Fibroblast of peridontal ligament (primary cell): ENCODE measurements around the gene RIC3.
A peak's percentile ranks its signal among the peaks of the same experiment; 100 is the strongest.

ENCODE experiments used
- DNase-seq: peaks from one replicate; pipeline ENCODE4 v3.0.0-alpha.2; 2010; ENCODE audit errors: extremely low read depth

Gene RIC3, protein sequence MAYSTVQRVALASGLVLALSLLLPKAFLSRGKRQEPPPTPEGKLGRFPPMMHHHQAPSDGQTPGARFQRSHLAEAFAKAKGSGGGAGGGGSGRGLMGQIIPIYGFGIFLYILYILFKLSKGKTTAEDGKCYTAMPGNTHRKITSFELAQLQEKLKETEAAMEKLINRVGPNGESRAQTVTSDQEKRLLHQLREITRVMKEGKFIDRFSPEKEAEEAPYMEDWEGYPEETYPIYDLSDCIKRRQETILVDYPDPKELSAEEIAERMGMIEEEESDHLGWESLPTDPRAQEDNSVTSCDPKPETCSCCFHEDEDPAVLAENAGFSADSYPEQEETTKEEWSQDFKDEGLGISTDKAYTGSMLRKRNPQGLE

DNA sequence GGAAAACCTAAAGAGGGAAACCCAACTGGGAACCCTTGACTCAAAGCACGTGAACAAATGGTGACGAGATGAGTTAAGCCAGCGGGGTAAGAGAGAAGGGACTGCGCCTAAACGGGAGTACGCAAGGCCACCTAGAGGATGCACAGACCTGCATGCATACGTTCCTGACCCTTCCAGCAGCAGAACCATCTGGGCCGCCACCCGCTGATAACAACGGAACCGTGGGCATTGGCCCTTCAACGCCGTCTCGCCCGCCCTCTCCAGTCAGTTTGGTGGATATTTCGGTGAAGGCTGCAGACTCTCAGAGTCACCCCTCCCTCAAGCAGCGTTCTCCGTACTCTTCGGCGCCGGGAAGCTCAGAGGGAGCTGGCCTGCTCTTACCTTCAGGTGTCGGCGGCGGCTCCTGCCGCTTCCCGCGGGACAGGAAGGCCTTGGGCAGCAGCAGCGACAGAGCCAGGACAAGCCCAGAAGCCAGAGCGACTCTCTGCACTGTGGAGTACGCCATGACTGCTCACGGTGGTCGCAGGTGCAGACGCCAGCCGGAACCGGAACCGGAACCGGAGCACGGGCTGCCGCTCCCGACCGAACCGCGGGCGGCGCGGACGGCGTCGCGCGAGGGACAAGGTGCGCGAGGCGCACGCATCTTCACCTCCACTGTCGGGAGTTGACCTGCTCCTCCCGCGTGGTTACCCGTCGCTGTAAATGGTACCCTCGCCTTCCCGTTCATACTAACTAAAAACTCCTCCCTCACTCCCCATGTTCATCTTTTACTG lies at the start of gene RIC3:
Gene RIC3, minus strand, starts transcription at position 541 of the 773 bp plus-strand sequence. Its CDS starts 36 bp downstream, at position 505.
- no peak for DNase-seq

DNA sequence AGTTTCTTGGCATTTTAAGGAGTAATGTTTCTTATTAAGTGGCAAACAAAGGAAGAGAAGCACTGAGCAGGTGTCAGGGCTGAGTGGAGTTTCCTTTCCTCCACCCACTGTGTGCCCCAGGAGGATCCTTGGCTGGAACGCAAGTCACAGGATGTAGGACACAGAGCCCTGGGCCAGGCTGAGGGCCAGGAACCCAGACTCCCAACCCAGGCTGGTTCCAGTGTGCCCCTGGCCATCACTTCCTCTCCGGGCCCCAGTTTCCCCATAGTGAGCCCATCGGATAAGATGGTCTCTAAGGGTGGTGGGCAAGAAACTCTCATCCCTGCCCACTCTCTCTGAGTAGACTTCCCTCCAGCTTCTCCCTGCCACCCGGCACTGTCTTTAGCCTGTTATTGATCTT lies 49.6 kb upstream of the RIC3 start:
- no peak for DNase-seq

DNA sequence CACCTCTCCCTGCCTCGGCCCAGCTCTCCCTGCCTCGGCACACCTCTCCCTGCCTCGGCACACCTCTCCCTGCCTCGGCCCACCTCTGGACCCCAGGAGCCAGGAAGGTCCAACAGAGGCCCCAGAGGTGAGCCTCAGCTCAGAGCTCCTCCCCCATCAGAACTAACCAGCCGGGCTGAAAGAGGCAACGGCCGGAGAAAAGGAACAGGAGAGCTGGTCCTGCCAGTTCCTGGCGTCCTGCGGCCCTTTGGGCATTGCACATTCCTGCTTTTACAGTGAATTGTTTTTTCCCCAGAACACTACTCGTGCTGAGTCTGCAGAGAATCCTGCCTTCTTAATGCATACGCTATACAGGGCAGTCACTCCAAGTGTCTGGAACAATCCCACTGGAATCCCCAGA lies 49.1 kb upstream of the RIC3 start:
- DNase-seq, result no peak

DNA sequence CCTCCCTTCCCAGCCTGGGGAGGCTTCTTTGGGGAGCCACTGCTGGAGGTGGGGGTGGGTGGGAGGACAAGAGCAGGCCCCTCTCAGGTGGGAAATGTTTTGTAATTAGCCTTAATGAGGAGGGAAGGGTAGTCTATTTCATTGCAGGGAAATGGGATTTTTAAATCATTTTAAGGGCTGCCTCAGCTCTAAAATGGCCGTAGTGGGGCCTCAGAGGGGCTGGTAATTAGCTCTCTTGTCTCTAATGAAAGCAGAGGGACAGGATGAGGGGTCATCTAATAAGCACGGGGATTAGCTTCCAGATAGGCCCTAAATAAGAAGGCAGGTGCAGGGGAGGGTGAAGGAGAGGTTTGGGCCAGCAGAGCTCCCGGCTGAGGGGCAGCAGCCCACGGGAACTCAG lies 48.3 kb upstream of the RIC3 start:
- DNase-seq, result no peak

DNA sequence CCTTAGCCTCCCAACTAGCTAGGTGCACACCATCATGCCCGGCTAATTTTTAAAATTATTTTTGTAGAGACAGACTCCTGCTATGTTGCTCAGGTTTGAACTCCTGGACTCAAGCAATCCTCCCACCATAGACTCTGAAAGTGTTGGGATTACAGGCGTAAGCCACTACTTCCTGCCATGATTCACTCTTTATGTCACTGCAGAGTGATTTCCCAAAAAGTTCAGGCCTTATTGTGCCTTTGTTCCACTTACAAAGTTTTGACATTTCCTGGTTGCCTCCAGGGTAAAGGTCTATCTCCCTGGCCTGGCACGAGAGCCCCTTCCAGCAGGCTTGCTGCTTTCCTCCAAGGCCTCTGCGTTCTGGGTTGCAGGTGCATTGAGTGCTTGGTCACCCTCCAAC lies 44.6 kb upstream of the RIC3 start:
- DNase-seq, result no peak

DNA sequence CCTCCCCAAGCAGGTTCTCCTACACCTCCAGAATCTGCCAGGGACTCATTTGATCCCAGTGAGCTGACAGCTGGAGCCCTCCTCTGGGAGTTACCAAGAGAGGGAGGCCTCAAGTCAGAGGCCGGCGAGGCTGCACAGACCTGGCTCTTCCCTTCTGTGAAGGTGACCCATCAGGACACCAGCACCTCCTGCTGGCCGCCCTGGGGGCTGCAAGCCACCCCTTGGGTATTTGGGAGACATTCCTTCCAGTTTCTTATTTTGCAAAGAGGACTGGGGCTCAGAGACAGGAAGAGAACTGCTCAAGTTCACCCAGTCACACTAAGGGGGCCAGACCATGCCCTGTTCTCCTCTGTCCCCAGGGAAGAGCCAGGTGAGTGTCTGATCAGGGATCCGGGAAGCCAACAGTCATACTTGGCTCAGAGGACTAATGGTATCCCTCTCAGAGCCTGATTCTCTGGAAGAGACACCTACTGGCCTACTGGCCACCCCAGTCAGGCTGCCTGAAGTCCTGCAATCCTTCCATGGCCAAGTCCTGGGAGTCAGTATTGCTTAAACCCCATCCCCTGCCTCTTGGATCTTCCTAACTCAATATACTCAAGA lies 40.5 kb upstream of the RIC3 start:
- no peak for DNase-seq

DNA sequence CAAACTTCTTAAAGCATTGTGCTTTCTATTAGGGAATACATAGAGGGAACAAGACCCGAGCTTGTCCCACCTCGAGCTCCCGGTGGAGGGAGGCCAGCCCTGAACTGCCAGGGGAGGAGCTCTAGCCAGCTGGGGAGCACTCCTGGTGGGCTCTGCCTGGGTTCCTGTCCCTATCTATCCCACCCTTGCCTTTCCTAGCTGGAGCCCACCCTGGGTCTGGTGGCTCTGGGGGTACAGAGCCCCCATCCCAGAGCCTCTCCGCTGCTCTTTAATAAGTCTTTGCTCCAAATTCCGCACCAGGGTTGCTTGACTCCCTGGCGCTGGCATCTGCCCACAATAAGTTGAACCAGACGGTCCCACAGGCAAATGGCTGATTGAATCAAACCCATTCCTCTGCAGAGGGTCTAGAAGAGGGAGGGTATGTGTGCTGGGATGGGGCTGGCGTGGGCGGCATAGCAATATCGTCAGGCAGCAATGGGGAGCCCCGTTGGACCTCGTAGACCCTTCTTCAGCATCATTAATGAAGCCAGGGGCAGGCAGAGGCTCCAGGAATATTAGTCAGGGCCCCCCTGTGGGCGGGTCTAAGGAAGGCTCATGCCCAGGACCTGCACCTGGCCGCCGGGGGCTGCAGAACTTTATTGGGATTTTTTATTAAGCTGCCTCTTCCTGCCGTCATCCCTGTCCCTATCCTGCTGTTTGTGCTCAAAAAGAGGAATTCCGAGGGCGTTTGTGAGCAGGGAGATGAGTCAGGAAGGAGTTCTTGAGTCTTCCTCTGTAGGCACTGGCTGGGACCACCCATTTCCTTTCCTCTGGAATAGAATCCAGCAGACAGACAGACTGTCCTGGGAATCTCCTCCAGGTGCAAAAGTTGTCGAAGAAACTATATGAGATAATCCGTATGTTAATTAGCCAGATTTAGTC lies 38.5 kb upstream of the RIC3 start:
- DNase-seq, result no peak

DNA sequence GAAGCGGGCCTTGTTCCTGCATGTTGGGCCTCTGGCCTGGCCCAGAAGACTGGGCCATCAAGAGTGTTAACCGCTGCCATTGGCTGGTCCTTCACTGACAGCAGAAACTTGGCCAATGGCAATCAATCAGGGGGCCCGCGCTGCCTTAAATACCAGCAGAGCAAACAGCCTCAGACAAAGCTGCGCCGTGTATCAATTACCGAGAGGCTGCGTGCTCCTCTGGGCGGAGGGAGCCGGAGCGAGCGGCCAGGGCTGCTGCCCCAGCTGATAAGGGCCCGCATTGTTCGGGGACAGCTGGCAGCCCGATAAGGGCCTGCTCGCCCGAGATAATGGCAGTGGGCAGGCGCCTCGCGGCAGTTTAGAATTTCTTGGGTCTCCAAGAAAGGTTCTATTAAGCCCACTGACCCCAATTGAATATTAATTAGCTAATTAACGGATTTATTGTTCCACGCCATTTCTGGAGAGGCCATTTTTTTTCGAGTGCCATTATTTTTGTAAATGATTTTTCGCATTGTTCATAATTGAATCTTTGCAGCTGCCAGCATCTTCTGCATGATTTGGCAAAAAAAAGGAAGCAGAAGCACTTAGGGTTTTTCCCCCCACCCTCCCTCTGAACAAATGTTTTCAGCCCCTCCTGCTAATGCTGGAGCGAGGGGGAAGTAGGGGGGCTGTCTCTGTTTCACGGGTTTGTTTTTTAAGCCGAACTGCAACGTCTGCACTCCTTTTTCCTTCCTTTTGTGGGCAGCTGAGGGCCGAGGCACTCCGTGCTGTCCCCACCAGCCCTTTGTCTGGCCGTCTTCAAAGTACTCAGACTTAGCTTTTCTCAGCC lies 37.6 kb upstream of the RIC3 start:
- DNase-seq, result no peak

DNA sequence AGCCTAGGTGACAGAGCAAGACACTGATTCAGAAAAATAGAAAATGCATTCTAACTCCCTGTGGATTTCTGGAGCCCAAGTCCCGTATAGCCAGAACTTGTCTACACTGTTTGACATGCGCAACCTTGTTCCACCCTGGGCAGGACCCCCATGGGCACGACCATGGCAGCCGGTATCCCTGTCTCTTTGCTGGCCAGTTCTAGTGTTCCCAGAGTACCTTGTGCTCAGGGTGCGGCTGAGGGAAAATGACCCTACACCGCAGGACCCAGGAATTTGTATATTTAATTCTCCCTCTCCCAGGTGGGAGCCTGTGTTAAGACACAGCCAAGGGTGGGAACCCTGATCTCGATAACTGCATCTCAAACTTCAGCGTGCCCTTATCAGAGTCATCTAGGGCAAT lies 36.7 kb upstream of the RIC3 start:
- no peak for DNase-seq

DNA sequence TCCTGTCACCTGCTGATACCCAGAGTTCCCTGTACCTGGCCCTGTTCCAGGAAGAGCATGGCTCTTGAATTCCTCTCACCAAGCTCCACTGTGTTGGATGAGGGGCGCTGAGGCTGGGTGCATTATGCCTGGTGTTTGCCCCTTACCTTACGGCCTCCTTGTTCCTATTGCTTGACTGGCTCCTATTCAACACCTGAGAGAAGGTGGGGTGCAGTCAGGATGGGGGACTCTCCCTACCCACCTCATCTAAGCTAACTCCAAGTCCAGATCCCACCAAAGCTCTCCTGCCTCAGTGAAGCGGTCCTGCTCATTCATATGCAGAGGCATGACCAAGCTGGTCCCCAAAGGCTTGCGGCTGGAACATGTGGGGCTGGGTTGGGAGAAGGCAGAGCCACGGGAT lies 35.8 kb upstream of the RIC3 start:
- DNase-seq, result no peak

DNA sequence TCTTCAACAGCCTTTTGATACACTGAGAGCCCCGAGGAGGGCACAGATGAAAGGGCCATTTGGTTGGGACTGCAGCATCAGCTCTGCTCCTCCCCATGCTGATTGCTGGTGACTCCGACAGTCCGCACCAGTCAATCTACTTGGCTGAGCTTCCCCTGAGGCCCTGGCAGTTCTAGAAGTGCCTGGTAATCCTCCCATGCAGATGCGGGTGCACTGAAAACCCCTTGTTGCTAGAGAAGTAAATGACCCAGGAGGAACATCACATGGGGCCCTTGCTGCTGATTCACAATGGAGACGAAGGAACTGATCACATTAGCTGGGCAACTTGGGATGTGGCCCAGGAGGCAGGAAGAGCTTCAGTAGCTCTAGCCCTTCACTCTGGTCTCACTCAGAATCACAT lies 35.2 kb upstream of the RIC3 start:
- no peak for DNase-seq

DNA sequence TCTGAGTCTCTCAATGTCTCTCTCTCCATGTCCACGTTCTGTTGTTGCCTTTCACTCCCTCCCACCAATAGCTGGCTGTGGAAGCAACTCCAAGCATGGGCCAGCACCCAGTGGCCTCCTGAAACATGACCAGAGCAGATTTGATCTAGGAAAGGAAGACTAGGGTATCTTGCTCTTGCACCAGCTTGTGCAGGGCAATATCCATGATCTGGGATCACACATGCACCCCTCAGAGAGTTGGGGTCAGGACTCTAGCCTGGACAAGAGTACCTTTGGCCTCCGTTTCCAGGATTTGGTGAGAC lies 34.5 kb upstream of the RIC3 start:
- no peak for DNase-seq

DNA sequence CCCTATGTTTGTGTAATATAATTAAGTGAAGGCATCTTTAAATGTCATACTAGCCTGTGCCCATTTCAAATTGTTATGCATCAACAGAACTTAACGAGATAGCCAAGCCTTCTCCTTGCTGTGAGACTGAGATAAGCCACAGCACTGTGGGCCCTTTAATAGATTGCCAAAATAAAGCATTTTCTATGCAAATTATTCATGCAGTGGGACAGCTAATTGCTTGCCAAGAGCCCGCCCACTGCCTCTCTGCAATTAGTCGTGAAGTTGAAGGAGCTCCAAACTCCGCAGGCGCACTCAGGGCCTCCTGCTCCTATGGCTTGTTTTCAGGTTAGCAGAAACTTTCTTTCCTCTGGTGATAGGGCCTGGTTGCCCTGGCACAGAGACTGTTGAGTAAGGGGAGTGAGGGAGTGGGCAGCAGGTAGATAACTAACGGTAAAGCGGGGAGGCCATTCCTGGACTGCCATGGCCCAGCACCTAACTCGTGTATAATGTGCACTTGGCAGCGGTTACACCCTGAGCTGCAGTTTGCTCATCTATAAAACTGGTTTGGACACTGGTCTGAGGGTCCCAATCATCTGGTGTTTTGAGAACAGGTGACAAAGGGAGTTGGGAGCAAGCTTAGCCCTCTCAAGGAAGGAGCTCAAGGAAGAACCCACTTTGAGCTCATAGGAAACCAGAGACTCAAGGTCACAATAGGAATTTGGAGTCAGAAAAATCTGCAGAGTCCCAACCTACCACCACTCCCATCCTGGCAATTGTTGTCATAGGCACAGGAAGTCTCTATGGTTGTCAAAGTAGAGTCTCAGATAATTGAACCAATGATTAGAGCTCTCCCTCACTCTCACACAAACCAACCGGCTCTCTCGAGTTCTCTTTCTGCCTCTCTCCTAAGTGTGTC lies 33.9 kb upstream of the RIC3 start:
- no peak for DNase-seq

DNA sequence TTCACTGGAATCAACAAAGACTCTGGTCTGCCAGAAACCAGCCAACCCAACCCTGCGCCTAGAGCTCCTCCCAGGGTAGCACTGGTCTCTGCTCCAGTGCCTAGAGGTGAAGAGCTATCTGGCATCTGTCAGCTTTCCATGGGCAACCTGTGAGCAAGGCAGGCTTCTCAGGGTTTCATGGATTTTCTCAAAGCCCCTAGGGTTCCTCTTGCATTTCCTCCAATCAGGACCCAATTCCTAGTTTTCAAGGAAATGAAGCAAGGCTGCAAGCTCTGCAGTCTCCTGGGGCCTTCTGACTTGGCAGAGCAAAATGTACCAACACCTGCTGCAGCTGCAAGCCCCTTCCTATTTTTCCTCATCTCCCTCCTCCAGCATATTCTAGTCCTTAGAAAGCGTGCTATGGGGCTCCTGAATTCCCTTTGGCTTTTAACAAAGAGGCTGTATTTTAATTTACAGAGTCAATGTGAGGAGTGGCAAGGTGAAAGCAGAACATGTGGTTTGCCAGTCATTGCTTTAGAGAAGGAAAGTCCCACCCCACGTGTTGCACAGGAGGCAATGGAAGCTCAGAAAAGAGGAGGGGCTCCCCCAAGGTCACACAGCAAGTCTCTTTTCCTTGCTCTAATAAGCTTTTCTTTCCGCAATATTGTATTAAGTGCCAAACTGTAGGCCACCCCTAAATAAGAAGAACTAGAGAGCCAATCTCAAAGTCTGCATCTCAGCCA lies 33.0 kb upstream of the RIC3 start:
- no peak for DNase-seq

DNA sequence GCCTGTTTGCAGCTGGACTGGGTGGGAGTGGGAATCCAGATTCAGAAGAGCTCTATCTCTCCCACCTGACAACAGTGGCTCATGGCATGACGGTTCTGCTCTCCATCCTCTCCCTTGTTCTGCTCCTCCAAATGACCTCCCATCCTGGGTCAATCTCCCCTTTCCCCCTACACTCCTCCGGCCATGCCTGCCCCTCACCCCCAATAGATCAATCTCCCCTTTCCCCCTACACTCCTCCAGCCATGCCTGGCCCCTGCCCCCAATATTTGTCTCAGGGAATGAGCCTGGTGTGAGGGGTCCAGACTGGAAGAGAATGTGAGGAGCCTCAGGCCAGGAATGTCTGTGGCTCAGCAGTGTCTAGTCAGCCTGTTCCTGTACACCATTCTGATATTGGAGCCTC lies 30.9 kb upstream of the RIC3 start:
- no peak for DNase-seq

DNA sequence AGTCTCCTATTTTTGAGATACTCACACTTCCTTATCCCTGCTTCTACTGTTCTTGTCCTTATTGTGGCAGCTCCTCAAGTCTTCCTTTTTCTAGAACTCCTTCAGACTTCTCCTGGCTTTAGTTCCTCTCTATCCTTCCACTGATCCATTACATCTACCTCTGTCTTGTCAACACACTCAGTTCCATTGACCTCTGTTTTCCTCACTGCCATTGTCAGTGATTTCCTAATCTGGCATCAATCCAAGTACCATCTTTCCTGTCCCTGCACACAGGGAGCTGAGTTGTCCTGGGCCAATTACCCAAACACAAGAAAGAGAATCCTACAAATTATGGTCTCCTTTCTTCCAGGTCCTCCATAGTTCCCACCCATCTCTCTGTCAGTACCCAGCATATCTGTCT lies 27.9 kb upstream of the RIC3 start:
- no peak for DNase-seq

DNA sequence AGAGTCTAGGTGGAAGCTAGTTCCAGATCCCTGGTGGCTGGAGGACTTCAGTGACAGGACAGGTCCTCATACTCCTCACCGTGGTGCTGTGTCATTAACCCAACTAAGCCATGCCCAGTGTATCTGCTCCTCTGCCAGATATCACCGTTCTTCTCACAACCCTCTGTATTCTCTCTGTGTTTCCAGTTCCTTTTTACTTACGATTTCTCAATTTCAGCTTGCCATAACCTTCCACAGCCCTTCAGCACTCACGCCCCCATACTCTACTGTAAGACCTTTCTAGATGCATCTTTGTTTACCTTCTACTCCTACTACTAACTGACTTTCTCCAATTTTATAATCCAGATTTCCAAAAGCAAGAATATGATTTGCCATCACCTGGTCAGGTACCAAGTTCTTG lies 26.1 kb upstream of the RIC3 start:
- no peak for DNase-seq

DNA sequence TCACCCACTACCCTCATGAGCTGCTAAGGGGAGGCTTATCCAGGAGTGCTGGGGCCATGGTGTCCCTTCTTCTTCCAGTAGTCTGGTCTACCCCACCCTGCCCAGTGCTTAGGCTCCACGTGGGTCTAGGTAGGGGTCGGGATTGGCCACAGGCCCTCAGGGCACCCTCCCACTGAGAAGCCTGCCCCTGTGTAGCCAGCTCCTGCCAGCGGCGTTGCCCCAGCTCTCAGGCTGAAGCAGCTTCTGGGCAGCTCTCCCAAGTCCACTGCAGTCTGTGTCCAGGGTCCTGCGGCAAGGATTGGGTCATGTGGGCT lies 24.0 kb upstream of the RIC3 start:
- no peak for DNase-seq

DNA sequence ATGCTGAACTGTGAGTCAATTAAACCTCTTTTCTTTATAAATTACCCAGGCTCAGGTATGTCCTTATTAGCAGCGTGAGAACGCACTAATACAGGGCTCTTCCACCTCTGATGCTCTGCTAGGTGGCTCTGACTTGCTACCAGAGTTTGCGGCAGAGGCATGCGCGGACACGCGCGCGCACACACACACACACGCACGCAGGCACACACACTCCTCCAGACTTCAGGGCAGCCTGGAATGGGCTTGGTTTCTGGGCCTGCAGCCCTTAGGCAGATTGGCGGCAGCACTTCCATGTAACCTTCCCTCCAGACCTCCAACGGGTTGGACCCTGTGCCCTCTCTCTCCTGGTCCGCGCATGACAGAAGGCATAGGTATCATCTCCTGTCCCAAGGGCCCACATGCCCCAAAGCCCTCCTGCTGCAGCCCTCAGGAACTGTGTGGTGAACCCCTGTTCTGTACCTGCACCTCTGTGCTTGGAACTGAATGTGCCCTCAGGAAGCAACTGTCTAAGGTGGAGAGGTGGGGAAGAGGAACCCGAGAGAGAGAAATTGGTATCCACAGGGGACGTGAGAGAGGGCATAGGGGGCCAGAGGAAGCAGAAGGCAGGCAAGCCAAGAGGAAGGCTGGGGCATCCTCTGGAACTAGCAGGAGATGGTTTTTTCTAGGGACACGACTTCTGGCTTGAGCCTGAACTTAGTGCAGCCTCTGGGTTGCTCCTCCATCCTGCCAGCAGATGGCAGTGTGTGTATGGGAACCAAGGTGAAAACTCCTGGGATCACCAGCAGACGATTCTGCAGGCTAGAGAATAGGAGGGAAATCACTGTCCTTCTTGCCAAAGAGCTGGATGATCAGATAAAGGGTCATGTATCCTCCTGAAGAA lies 23.4 kb upstream of the RIC3 start:
- DNase-seq, result peak; percentile 70
